Medulla oblongata (tissue), 1 donor: ENCODE results near the gene SEM1.
"Not testable (repeated sequence)": the region's sequence is repeated elsewhere in the genome, so short reads cannot be mapped to it uniquely, and the experiment has no call there.

Experiments
- DNase-seq: peaks from one replicate; pipeline ENCODE4 v3.0.0-alpha.2; 2015; ENCODE audit errors: extremely low spot score

SEM1 gene

GRCh38 chr7:96663457-96663856, 46.2 kb downstream of the SEM1 start:
- DNase-seq: no peak

DNA sequence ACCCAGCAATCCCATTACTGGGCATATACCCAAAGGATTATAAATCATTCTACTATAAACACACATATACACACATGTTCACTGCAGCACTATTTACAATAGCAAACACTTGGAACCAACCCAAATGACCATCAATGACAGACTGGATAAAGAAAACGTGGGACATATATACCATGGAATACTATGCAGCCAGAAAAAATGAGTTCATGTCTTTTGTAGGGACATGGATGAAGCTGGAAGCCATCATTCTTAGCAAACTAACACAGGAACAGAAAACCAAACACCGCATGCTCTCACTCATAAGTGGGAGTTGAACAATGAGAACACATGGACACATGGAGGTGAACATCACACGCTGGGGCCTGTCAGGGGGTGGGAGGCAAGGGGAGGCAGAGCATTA, 47.5 kb downstream of the SEM1 start:
- DNase-seq: not testable (repeated sequence)

DNA sequence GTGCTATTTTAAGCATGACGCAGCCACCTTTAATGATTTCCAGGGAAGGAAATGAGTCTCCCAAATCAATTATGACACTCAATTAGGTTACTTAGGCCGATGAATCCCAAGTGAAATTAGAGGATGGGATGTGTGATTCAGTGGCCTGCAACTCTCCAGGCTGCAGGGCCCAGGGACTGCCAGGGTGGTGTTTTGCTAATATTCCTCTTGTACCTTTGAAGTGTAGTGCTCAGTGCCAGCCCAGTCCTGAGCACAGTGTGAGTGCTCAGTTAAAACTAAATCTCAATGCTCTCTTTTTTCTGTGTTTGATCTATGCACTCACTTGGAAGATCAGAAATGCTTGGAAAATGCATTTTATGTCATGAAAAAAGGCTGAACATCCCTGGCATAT, 51.6 kb downstream of the SEM1 start:
- no peak for DNase-seq

- DNase-seq: no peak
Observed at GRCh38 chr7:96657347-96658021, 52.2 kb downstream of the SEM1 start.

DNA sequence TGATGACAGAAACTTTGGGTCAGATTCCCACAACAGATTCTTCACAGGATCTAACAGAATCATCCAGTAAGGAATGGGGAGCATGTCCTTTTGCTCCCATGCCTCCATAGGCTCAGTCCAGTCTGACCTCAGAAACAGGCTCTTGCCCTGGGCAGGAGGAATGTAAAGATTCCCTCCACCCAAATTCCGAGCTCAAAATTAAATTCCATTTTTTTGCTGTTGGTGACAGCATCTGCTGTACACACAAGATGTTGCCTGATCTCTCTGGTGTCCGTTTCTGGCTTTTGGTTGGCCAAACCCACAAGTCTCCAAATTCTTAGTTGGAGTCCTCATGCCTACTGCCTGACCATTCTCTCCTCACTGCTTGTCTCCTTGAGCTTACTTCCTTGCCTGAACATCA, 53.7 kb downstream of the SEM1 start:
- no peak for DNase-seq

- DNase-seq: no peak
Observed at GRCh38 chr7:96654630-96655188, 54.9 kb downstream of the SEM1 start.

DNA sequence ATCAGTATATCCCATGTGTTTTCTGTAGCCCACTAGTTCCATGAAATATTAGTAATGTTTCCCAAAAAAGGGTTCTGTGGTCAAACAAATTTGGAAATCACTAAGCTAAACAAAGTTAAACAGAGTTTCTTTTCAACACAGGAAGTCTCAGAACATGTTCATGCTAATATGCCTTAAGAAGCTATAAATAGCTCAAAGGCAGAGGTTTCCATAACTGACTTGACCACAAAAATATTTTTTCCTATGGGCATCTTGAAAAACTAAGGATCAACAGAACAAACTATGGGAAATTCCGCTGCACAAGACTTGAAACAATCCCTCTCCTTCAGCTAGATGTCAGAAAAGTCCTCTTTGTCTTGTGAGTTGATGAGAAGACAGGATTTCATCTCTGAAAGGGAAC, 59.7 kb downstream of the SEM1 start:
- no peak for DNase-seq

DNA sequence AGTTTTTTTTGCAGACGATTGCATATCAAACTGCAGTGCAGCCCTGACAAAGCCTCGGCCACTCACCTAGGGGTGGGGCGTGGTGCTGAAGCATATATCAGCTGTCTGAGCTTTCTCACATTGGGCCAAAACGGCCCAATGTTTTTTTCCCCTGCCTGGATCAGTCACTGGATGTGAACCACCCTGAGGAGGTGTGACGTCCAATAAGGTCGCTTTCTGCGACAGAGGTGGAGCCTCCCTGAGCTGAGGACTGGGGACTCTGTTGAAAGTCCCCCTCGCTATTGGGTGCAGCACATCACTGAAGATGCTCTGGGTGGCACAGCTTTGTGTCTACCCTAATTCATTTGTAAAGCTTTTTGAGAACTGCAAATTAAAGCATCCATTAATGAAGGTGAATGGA, 60.9 kb downstream of the SEM1 start:
- no peak for DNase-seq

DNA sequence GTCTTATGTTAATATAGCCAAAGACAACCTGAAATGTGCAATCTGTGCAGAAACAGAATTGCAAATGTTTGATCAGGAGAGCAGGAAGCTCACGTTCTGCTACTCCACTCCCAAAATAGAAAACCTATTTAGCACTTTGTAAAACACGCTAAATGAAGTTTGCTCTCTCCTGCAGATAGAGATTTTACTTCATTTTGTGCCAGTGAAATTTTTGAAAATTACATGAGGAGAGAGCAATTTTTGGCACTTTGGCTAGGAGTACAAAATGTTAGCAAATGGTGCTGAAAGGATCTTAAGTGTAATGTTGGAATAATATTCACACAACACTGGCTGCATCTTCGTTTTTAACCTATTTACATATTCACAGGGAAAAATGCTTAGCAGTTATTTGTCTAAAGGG, 61.9 kb downstream of the SEM1 start:
- DNase-seq: no peak

GRCh38 chr7:96645084-96645483, 64.6 kb downstream of the SEM1 start:
- DNase-seq: no peak

- DNase-seq: not testable (repeated sequence)
Observed at GRCh38 chr7:96643436-96643835, 66.2 kb downstream of the SEM1 start.

DNA sequence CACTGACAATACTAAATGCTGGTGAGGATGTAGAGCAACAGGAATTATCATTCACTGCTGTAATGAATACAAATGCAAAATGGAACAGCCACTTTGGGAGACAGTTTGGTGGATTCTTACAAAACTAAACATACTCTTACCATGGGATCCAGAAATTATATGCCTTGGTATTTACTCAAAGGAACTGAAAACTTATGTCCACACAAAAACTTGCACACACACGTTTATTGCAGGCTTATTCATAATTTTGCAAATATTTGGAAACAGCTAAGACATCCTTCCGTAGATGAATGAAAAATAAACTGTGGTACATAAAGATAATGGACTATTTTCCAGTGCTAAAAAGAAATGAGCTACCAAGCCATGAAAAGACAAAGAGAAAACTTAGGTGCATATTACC, 69.6 kb downstream of the SEM1 start:
- no peak for DNase-seq
